ENCODE measurements around the gene UBE3C.

- no peak for TF ChIP-seq CTCF (optimal IDR thresholded peaks at IDR 0.05 in 1 of 3, IDR thresholded peaks at IDR 0.05 in 1 of 3, conservative IDR thresholded peaks at IDR 0.05 in 1 of 3; ENCODE audit: extremely low read depth in 1 of 3, insufficient read depth in 2 of 3, low read length in 3 of 3)
- no peak for TF ChIP-seq EZH2 (IDR thresholded peaks at IDR 0.05; ENCODE audit: low read length)
These were observed 138.2 kb downstream of the UBE3C start for GRCh38 chr7:157276731-157277562.
